Smooth muscle cell of trachea (primary cell): ENCODE results near the gene BBLN. TPM values are rescaled to one million over a fixed set of nuclear protein-coding genes. Genes with fewer than 3 reads are reported as not detected.

Source experiments
- total RNA-seq: library from RNA; depleted of rRNA; stranded (reverse); fragments of >200 nt; gene quantifications from 2 replicates; pipeline ENCODE4 v1.2.1, GENCODE V29; 2014

Gene BBLN, protein sequence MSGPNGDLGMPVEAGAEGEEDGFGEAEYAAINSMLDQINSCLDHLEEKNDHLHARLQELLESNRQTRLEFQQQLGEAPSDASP
- total RNA-seq, result 31.0 and 55.7 TPM in 2 replicates

DNA sequence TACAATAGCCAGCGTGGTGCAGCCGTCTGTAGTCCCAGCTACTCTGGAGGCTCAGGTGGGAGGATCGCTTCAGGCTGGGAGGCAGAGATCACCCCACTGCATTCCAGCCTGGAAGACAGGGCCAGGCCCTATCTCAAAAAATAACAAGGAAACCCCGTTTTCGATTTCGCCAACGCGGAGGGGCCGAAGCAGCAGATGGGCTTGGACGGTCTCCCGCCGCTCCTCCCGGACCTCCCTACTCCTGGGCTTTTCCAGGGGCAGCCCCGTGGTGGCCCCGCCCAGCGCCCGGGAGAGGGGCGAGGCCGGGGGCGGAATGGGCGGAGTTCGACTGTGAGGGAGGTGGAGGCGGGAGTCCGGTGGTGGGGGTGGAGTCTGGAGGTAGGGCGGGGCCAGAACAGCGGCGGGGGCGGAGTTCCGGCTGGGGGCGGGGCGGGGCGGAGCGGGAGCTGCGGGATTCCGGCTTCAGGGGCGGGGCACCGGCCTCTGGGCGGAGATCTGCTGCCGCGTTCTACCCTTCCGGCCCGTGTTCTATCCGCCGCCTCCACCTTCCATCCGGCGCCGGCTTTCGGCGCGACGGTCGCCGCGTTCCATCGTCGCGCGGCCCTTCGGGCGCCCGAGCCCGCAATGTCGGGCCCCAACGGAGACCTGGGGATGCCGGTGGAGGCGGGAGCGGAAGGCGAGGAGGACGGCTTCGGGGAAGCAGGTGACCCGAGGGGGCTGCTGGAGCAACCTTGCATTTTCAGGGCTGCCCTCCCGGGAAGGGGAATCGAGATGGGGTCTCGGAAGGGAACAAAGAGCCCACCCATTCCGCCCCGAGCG is at the start of gene BBLN:
Gene BBLN, plus strand, starts transcription at position 482 of the 819 bp plus-strand sequence. Its CDS starts 143 bp downstream, at position 625.

DNA sequence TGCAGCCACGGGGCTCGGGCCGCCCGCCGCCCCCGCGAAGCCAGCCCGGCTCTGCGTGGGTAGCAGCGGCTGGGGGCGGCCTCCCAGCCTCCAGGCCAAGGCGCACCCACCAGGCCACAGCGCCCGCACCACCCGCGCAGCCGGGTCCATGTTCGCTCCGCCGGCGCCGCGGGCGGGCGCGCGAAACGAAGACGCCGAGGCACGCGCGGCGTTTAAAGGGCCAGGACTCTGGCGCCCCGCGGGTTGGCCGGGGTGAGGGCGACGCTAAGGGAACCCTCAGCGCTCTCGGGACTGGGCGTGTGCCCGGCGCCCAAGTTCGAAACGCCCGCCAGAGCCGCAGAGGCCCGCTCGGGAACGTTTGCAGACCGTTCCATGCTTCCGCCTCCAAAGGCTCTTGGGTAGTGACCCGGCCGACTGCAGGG is 32.5 kb upstream of the BBLN start, which contains the start of gene PTGES2:
Gene PTGES2, minus strand, starts transcription at position 162 of the 422 bp plus-strand sequence. Its CDS starts 12 bp downstream, at position 150.

DNA sequence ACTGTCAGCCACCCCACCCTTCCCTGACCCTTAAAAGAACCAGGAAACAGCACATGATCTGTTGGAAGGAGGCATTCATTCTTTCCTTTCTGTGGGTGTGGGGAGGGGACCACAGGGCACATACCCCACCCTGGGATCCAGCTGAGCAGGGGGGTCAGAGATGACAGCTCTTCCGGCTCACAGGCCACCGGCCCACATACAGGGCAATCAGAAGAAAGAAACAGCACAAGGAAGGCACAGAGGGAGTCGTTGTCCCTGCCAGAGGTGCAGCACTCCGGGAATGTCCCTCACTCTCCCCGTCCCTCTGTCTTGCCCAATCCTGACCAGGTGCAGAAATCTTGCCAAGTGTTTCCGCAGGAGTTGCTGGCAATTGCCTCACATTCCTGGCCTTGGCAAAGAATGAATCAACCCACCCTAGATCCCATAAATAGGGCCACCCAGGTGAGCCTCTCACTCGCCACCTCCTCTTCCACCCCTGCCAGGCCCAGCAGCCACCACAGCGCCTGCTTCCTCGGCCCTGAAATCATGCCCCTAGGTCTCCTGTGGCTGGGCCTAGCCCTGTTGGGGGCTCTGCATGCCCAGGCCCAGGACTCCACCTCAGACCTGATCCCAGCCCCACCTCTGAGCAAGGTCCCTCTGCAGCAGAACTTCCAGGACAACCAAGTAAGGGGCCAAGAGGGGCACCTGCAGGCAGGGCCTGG is 10.9 kb upstream of the BBLN start, which contains the start of gene LCN2:
Gene LCN2, plus strand, starts transcription at position 453 of the 701 bp plus-strand sequence. Its CDS starts 73 bp downstream, at position 526.

DNA sequence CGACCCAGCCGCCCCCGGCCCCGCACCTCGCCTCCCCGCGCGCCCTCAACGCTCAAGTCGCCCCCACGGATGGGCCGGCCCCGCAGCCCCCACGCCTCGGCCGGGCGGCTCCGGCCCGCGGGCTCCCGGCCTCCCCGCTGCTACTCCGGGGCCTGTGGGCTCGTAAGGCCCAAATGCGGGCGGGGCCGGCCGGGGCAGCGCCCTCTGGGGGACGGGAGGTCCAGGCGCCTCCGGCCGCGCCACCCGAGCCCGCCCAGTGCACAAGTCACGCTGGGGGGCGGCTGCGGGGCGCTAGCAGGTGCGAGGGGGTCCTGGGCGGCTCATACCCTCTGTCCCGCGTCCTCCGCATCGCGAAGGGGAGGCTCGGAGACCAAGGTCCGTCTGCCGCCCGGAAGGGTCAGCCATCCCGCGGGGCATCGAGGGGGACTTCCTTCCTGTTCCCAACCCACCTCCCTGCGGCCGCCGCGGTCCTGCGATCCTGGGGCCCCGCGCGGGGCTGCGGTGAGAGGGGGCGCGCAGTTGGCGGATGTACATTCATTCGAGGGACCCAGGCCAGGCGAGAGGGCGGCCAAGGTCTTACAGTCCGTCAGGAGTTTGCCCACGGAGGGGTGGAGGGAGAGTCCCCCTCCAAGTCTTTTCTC is 31.5 kb downstream of the BBLN start, which contains the start of gene CIZ1:
Gene CIZ1, minus strand, starts transcription at position 167 of the 641 bp plus-strand sequence. CDS start 715 bp downstream, outside the sequence.

DNA sequence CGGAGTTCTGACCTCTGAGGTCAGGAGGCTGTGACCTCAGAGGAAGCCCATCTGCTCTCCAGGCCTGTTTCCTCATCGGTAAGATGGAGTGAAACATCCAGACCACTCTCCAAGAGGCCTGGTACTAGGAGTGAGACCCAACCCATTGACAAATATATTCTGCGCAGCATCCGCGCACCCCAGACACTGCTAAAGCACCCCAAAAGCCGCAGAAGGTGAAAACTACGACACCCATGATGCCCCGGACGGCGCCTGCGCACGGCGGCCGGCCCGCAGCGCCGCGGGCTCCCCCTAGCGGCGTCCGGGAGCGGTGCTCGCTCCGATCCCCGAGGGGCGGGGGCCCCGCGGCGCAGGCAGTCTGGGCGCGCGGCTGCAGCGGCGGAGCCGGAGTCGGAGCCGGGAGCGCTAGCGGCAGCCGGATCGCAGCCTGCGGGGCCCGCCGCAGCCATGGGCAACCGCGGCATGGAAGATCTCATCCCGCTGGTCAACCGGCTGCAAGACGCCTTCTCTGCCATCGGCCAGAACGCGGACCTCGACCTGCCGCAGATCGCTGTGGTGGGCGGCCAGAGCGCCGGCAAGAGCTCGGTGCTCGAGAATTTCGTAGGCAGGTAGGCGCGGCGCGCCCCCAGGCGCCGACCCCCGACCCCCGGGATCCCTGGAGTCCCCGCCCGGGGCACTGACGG is 43.1 kb downstream of the BBLN start, which contains the start of gene DNM1:
Gene DNM1, plus strand, starts transcription at position 356 of the 683 bp plus-strand sequence. Its CDS starts 92 bp downstream, at position 448.

Other genes with a start within 250 kb of the BBLN start
- 18.9 and 38.7 TPM in 2 replicates for gene ST6GALNAC4, start 243.2 kb upstream of the BBLN start, total RNA-seq
- gene PIP5KL1, start 229.5 kb upstream of the BBLN start, total RNA-seq, result 3.3 and 6.1 TPM in 2 replicates
- 9.6 and 11.9 TPM in 2 replicates for gene DPM2, start 222.4 kb upstream of the BBLN start, total RNA-seq
- 12.9 and 15.4 TPM in 2 replicates for gene EEIG1, start 179.3 kb upstream of the BBLN start, total RNA-seq
- 14.2 and 14.3 TPM in 2 replicates for gene NAIF1, start 92.9 kb upstream of the BBLN start, total RNA-seq
- gene SLC25A25, start 92.0 kb upstream of the BBLN start, total RNA-seq, result 25.5 and 29.7 TPM in 2 replicates
- gene PTGES2, start 32.5 kb upstream of the BBLN start, total RNA-seq, result 62.0 and 63.5 TPM in 2 replicates
- gene LCN2, start 10.8 kb upstream of the BBLN start, total RNA-seq, result not detected in 2 replicates
- gene CIZ1, start 31.3 kb downstream of the BBLN start, total RNA-seq, result 35.6 and 42.7 TPM in 2 replicates
- 83.0 and 86.0 TPM in 2 replicates for gene DNM1, start 43.1 kb downstream of the BBLN start, total RNA-seq
- gene GOLGA2, start 115.7 kb downstream of the BBLN start, total RNA-seq, result 114 and 127 TPM in 2 replicates
- gene SWI5, start 116.0 kb downstream of the BBLN start, total RNA-seq, result 44.3 and 46.5 TPM in 2 replicates
- gene TRUB2, start 162.2 kb downstream of the BBLN start, total RNA-seq, result 13.7 and 19.5 TPM in 2 replicates
- gene COQ4, start 162.6 kb downstream of the BBLN start, total RNA-seq, result 17.0 and 23.1 TPM in 2 replicates
- 10.6 and 18.9 TPM in 2 replicates for gene SLC27A4, start 180.3 kb downstream of the BBLN start, total RNA-seq
- 32.7 and 36.7 TPM in 2 replicates for gene URM1, start 211.1 kb downstream of the BBLN start, total RNA-seq